K562 (cell line): ENCODE results near the gene TNFRSF19. TPM values are rescaled to one million over a fixed set of nuclear protein-coding genes. Genes with fewer than 3 reads are reported as not detected.

Experiments
- ATAC-seq: fragments of 200-7000 bp; cut with Tn5 transposase; 3 replicates; pipeline ENCODE4 v1.9.1; 2020; ENCODE audit warnings: moderate library complexity
- BruUV-seq: library from RNA; stranded (reverse); fragments of 400-500 nt; replicated peaks from 2 replicates; lab custom pipeline; 2021; lab: Mats Ljungman, UMichigan
- CTCF ChIA-PET: fragments of 300-600 bp; formaldehyde crosslinking; extraction: SDS; loops from one replicate; lab custom pipeline; 2021; ENCODE audit warnings: low intra/inter-chr PET ratio; lab: Yijun Ruan, JAX
- POLR2A ChIA-PET: fragments of 300-600, 350-650 bp; sonication (Branson Sonifier 250); formaldehyde crosslinking; extraction: SDS; loops from one replicate; lab custom pipeline; 2021; ENCODE audit warnings: antibody characterized with exemption, inconsistent platforms; lab: Yijun Ruan, JAX
- DNase-seq, 4 experiments: peaks; one replicate each; pipeline versions ENCODE4 v3.0.0 to v3.0.0-alpha.2; 2011 to 2018; ENCODE audit warnings: low spot score in 3 of 4, mixed read lengths in 3 of 4; ENCODE audit errors: extremely low read depth in 1 of 4
- FAIRE-seq: peaks from 2 replicates; lab custom pipeline; 2011; peaks lifted over from hg19 to GRCh38; lab: Jason Lieb, UNC
- H2AFZ ChIP-seq: 2 replicates; pipeline ENCODE4 v1.6.0; 2011; ENCODE audit warnings: low read depth, low read length, control low read depth, inconsistent platforms
- H3K27ac ChIP-seq: fragments of 200-600 bp; 3 replicates; pipeline ENCODE4 v1.8.0; 2011; ENCODE audit warnings: low read depth, mild to moderate bottlenecking, control low read depth, inconsistent platforms, low read length, moderate library complexity, mixed read lengths; ENCODE audit errors: extremely low read depth
- H3K27me3 ChIP-seq, 2 experiments: fragments of 300-600 bp in 1 of 2; 2 replicates in 1 of 2; 3 replicates in 1 of 2; pipeline versions ENCODE4 v1.6.0 to v1.8.0; 2011; ENCODE audit warnings: inconsistent platforms in 2 of 2, low read length in 2 of 2, mild to moderate bottlenecking in 1 of 2, mixed read lengths in 1 of 2, moderate library complexity in 1 of 2; ENCODE audit not compliant: control insufficient read depth in 2 of 2, insufficient read depth in 2 of 2
- H3K36me3 ChIP-seq: fragments of 300-600 bp; 3 replicates; pipeline ENCODE4 v1.8.0; 2011; ENCODE audit warnings: mild to moderate bottlenecking, low read length, inconsistent platforms; ENCODE audit not compliant: control insufficient read depth, insufficient read depth
- H3K4me1 ChIP-seq, 2 experiments: fragments of 200-600 bp in 1 of 2; replicated peaks in 1 of 2; 2 replicates in 1 of 2; 3 replicates in 1 of 2; pipeline versions ENCODE4 v1.5.1 to v1.8.0; 2011; ENCODE audit warnings: inconsistent platforms in 2 of 2, low read length in 2 of 2, mild to moderate bottlenecking in 1 of 2, mixed read lengths in 1 of 2, moderate library complexity in 1 of 2; ENCODE audit not compliant: control insufficient read depth in 2 of 2, insufficient read depth in 2 of 2
- H3K4me2 ChIP-seq: 2 replicates; pipeline ENCODE4 v1.6.1; 2011; ENCODE audit warnings: low read length, control low read depth, inconsistent platforms, mixed read lengths; ENCODE audit not compliant: insufficient read depth
- H3K4me3 ChIP-seq: fragments of 200-600 bp; sonication (generic), shearing (Covaris generic); 2 replicates; pipeline ENCODE4 v1.5.1; 2016; ENCODE audit warnings: control low read depth, inconsistent platforms
- H3K79me2 ChIP-seq: fragments of 200-600 bp; 3 replicates; pipeline ENCODE4 v1.8.0; 2011; ENCODE audit warnings: low read length, inconsistent platforms; ENCODE audit not compliant: control insufficient read depth, insufficient read depth
- H3K9ac ChIP-seq, 2 experiments: 2 replicates each; pipeline versions ENCODE4 v1.6.0 to v1.6.1; 2011; ENCODE audit warnings: low read depth in 2 of 2, low read length in 2 of 2, control low read depth in 1 of 2, inconsistent platforms in 1 of 2, mild to moderate bottlenecking in 1 of 2, mixed read lengths in 1 of 2; ENCODE audit not compliant: insufficient read depth in 1 of 2
- H3K9me1 ChIP-seq: one replicate; pipeline ENCODE4 v1.6.0; 2011; ENCODE audit warnings: inconsistent platforms, mild to moderate bottlenecking, low read length, moderate library complexity; ENCODE audit not compliant: control insufficient read depth, insufficient read depth
- H3K9me3 ChIP-seq: replicated peaks from 2 replicates; pipeline ENCODE4 v1.5.1; 2011; ENCODE audit warnings: low read depth, low read length, inconsistent platforms; ENCODE audit not compliant: control insufficient read depth, insufficient read depth
- H4K20me1 ChIP-seq: replicated peaks from 2 replicates; pipeline ENCODE4 v1.6.1; 2011; ENCODE audit warnings: low read length, inconsistent platforms, mixed read lengths; ENCODE audit not compliant: control insufficient read depth, insufficient read depth
- CHCHD3 ChIP-seq: fragments of 250-450 bp; sonication (Bioruptor Pico); IDR thresholded peaks from 2 replicates; pipeline ENCODE4 v2.1.2; 2022; ENCODE audit warnings: mild to moderate bottlenecking
- CHD4 ChIP-seq: fragments of 200-600 bp; sonication (generic); IDR thresholded peaks from 3 replicates; pipeline ENCODE4 v1.6.1; 2012; ENCODE audit warnings: low read depth, mild to moderate bottlenecking, mixed read lengths, low read length, inconsistent platforms; ENCODE audit not compliant: insufficient read depth, insufficient replicate concordance, poor library complexity, severe bottlenecking
- CTCFL ChIP-seq: IDR thresholded peaks from 2 replicates; pipeline ENCODE4 v1.6.1; 2011; ENCODE audit warnings: borderline replicate concordance, low read depth, mild to moderate bottlenecking, moderate library complexity, low read length; ENCODE audit not compliant: insufficient read depth, poor library complexity, severe bottlenecking
- IRF1 ChIP-seq: sonication (generic); formaldehyde crosslinking; IDR thresholded peaks from 2 replicates; pipeline ENCODE4 v1.8.0; 2022; ENCODE audit warnings: missing genetic modification reagents, mild to moderate bottlenecking, borderline replicate concordance
- KDM4B ChIP-seq, 2 experiments: fragments of 450-650 bp in 1 of 2; sonication (generic) in 1 of 2; IDR thresholded peaks; 2 replicates each; pipeline ENCODE4 v1.6.1; 2016 to 2017; ENCODE audit warnings: borderline replicate concordance in 2 of 2, antibody characterized with exemption in 1 of 2, low read depth in 1 of 2, mild to moderate bottlenecking in 1 of 2
- POLR2A ChIP-seq: fragments of 450-650 bp; conservative IDR thresholded peaks from 2 replicates; pipeline ENCODE4 v1.6.1; 2016
- ZNF134 ChIP-seq: fragments of 250-450 bp; sonication (Bioruptor Pico); conservative IDR thresholded peaks from 2 replicates; pipeline ENCODE4 v1.4.0; 2020
- ZNF655 ChIP-seq: fragments of 250-450 bp; sonication (Bioruptor Pico); IDR thresholded peaks from 2 replicates; pipeline ENCODE4 v1.5.0; 2021
- ZNF75A ChIP-seq: fragments of 450-650 bp; formaldehyde crosslinking; IDR thresholded peaks from 2 replicates; pipeline ENCODE4 v1.4.0; 2020; ENCODE audit warnings: mild to moderate bottlenecking
- WGBS: fragments of 100-300 bp; shearing (Covaris generic); methylation state at CpG from one replicate; pipeline ENCODE4 v1.1.6; 2016; ENCODE audit warnings: low coverage, mixed read lengths; ENCODE audit not compliant: insufficient coverage; ENCODE audit errors: missing lambda C conversion rate; 5-methylcytosine and 5-hydroxymethylcytosine counted together
- in situ Hi-C: fragments of 300-500 bp; cut with MboI; formaldehyde crosslinking; loops from 4 replicates; pipeline ENCODE4 v1.15.0; 2018; ENCODE audit warnings: inconsistent platforms, mixed read lengths
- intact Hi-C: fragments of 100-400 bp; cut with micrococcal nuclease; formaldehyde crosslinking; loops from 2 replicates; pipeline ENCODE4 v1.14.2; 2022
- polyA plus RNA-seq, 8 experiments: library from polyadenylated mRNA; depleted of rRNA in 4 of 8; stranded (reverse) in 5 of 8; unstranded in 3 of 8; fragments of >200 nt; fragmentation: Nextera tagmentation in 2 of 8; fragmentation: Illumina TruSeq in 1 of 8; extraction: Ambion mirVana in 2 of 8; extraction: Trizol in 1 of 8; gene quantifications; 2 replicates each; pipeline versions ENCODE4 v1.2.1 to v1.2.3, GENCODE V29; 2011 to 2014; ENCODE audit warnings: inconsistent platforms in 1 of 8, missing spikeins in 1 of 8
- total RNA-seq, 7 experiments: library from RNA; depleted of rRNA in 6 of 7; stranded (reverse); fragments of >200 nt in 6 of 7; fragmentation: Illumina TruSeq in 2 of 7; extraction: Trizol in 2 of 7; gene quantifications; 2 replicates each; pipeline versions ENCODE4 v1.2.1 to v1.2.3, GENCODE V29; 2011 to 2021; ENCODE audit warnings: low replicate concordance in 1 of 7

The TNFRSF19 gene
- total and polyA plus RNA-seq, 9 of the 15 experiments (the other 6 are each of a cell fraction or from before 2014, with no cell fraction given) = 0.01 to 0.07 TPM; not detected in 7

GRCh38 chr13:23620613-23621315 is 50.6 kb downstream of the TNFRSF19 start:
- Histone ChIP-seq H3K4me3 (no peak overlapping the region), H3K9me1 (no peaks in the 10 kb centered on the region), H3K4me1 (no peaks in the 10 kb centered on the region), H3K79me2 (no peaks in the 10 kb centered on the region), H3K9me3 (no peaks in the 10 kb centered on the region), H3K27ac (no peak overlapping the region), H3K9ac (no peak overlapping the region), H3K4me2 (no peak overlapping the region), H4K20me1 (no peaks in the 10 kb centered on the region), H3K27me3 (peaks cover under 1 to 5% of the 10 kb centered on the region in 2 experiments; a peak in 3 of 5 replicates), H3K36me3 (no peaks in the 10 kb centered on the region), H2AFZ (no peak overlapping the region)
- ChIA-PET CTCF (no interaction called here), POLR2A (interaction anchor here (1.2 to 1.3 kb wide), 2 partner anchors 8 to 9 kb away, joined by 3 read pairs; no protein-coding TSS in a partner anchor)
- TF ChIP-seq ZNF655 (CRISPR knock-in tag) = no peak
- no peak for FAIRE-seq
- 0% methylated on average over 8 of the region's 8 CpGs for WGBS
- intact Hi-C loops (no loop called here), in situ Hi-C loops (no loop called here)
- no peak for ATAC-seq
- no TSS peak for BruUV-seq
- DNase-seq = no peak

GRCh38 chr13:23621316-23621645 is 51.1 kb downstream of the TNFRSF19 start:
- Histone ChIP-seq H3K27ac (no peak overlapping the region), H3K4me1 (no peaks in the 10 kb centered on the region), H3K4me3 (no peak overlapping the region), H3K9me1 (no peaks in the 10 kb centered on the region), H3K9me3 (no peaks in the 10 kb centered on the region), H4K20me1 (no peaks in the 10 kb centered on the region), H3K27me3 (peaks cover 0 to 5% of the 10 kb centered on the region in 2 experiments; a peak in 2 of 5 replicates), H3K79me2 (no peaks in the 10 kb centered on the region), H2AFZ (no peak overlapping the region), H3K9ac (no peak overlapping the region), H3K4me2 (no peak overlapping the region), H3K36me3 (no peaks in the 10 kb centered on the region)
- FAIRE-seq (no peak), ATAC-seq (no peak), DNase-seq (no peak)
- ChIA-PET CTCF (no interaction called here), POLR2A (interaction anchor here (1.3 kb wide), 1 partner anchor 9 kb away, joined by 3 read pairs; no protein-coding TSS in a partner anchor)
- 0% methylated on average over 2 of the region's 2 CpGs for WGBS
- BruUV-seq = no TSS peak
- intact Hi-C loops (no loop called here), in situ Hi-C loops (no loop called here)
- TF ChIP-seq POLR2A (no peak), CHD4 (no peak), ZNF134 (CRISPR knock-in tag) (no peak), IRF1 (CRISPR knock-in tag) (no peak), ZNF75A (CRISPR knock-in tag) (no peak), KDM4B (IDR thresholded peaks at IDR 0.05; ENCODE audit: borderline replicate concordance in 2 of 2, low read depth in 1 of 2) (no peak), CTCFL (no peak), CHCHD3 (CRISPR knock-in tag) (no peak)
